SU-DHL-6 (cell line): ENCODE data around the gene UBR3.

Source experiments
- H2AFZ ChIP-seq: fragments of 200-600 bp; sonication (generic); 2 replicates; pipeline ENCODE4 v1.6.1; 2014; ENCODE audit warnings: low read depth, mild to moderate bottlenecking, moderate library complexity, mixed read lengths, antibody characterized with exemption, low read length; ENCODE audit not compliant: severe bottlenecking
- H3F3A ChIP-seq: fragments of 200-600 bp; shearing (Covaris generic); 2 replicates; pipeline ENCODE4 v1.6.0; 2016; ENCODE audit warnings: antibody characterized with exemption, mild to moderate bottlenecking; ENCODE audit not compliant: insufficient read depth
- H3K27ac ChIP-seq: fragments of 200-600 bp; sonication (generic); 2 replicates; pipeline ENCODE4 v1.5.1; 2016; ENCODE audit warnings: low read depth, mild to moderate bottlenecking, low read length, moderate library complexity, mixed read lengths
- H3K27me3 ChIP-seq: fragments of 200-600 bp; sonication (generic), shearing (Covaris generic); 2 replicates; pipeline ENCODE4 v1.6.0; 2014; ENCODE audit warnings: mild to moderate bottlenecking, low read length
- H3K36me3 ChIP-seq: fragments of 200-600 bp; sonication (generic); 2 replicates; pipeline ENCODE4 v1.6.1; 2014; ENCODE audit warnings: mild to moderate bottlenecking, low read length, mixed read lengths
- H3K4me2 ChIP-seq: fragments of 300-600, 200-600 bp; shearing (Covaris generic), sonication (generic); 2 replicates; pipeline ENCODE4 v1.6.0; 2014; ENCODE audit warnings: low read length, low read depth, mild to moderate bottlenecking; ENCODE audit not compliant: poor library complexity, severe bottlenecking
- H3K4me3 ChIP-seq: fragments of 200-600 bp; sonication (generic); 2 replicates; pipeline ENCODE4 v1.5.1; 2014; ENCODE audit warnings: antibody characterized with exemption, low read length, mild to moderate bottlenecking, mixed read lengths; ENCODE audit not compliant: insufficient read depth, poor library complexity, severe bottlenecking
- H3K79me2 ChIP-seq: fragments of 200-600 bp; sonication (generic); 2 replicates; pipeline ENCODE4 v1.6.1; 2014; ENCODE audit warnings: mild to moderate bottlenecking, low read length, moderate library complexity; ENCODE audit not compliant: insufficient read depth
- H3K9ac ChIP-seq: fragments of 200-600 bp; sonication (generic); 2 replicates; pipeline ENCODE4 v1.7.0; 2014; ENCODE audit warnings: mild to moderate bottlenecking, low read length
- H3K9me2 ChIP-seq: fragments of 200-600 bp; sonication (generic); replicated peaks from 2 replicates; pipeline ENCODE4 v1.6.1; 2014; ENCODE audit warnings: low read length; ENCODE audit not compliant: insufficient read depth
- H3K9me3 ChIP-seq: fragments of 200-600 bp; sonication (generic); 2 replicates; pipeline ENCODE4 v1.6.1; 2014; ENCODE audit warnings: low read length, mixed read lengths; ENCODE audit not compliant: insufficient read depth
- H4K20me1 ChIP-seq: fragments of 200-600 bp; sonication (generic); 2 replicates; pipeline ENCODE4 v1.6.1; 2014; ENCODE audit warnings: low read depth, mild to moderate bottlenecking, antibody characterized with exemption, low read length, moderate library complexity, mixed read lengths
- EZH2phosphoT487 ChIP-seq: fragments of 200-600 bp; sonication (generic), shearing (Covaris generic); conservative IDR thresholded peaks from 2 replicates; pipeline ENCODE4 v1.6.1; 2018; ENCODE audit warnings: mild to moderate bottlenecking, antibody characterized with exemption, low read length, moderate library complexity, mixed read lengths
- TF ChIP-seq, protein P1 (sequence below): fragments of 200-600 bp; sonication (generic); IDR thresholded peaks from one replicate; pipeline ENCODE4 v1.5.1; 2017; ENCODE audit warnings: antibody characterized with exemption, mild to moderate bottlenecking, low read length, moderate library complexity; ENCODE audit not compliant: insufficient read depth, poor library complexity, severe bottlenecking

UBR3 gene

DNA sequence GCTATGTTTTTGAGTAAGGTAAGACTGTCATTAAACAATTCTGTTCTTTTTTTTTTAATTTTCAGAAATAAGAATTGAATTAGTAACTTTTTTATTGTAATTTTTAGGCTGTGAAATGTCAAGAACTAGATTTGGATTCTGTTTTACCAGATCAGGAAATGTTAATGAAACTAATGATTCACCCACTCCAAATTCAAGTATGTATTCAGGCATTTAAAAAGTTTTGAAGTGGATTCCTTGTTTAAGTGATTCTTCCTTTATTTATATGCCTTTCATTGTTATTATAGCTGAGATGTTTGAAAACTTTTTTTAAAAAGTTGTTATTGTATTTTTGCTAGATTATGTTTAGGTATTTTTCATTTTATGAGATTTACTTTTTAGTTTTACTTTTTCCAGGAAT is 96.7 kb downstream of the UBR3 start:
- Histone ChIP-seq H3K36me3 (no peaks in the 10 kb centered on the region), H3K4me3 (no peak overlapping the region), H3K9ac (no peak overlapping the region), H3K9me3 (no peaks in the 10 kb centered on the region), H3K9me2 (no peaks in the 10 kb centered on the region), H4K20me1 (no peaks in the 10 kb centered on the region), H3K27ac (no peak overlapping the region), H3F3A (no peaks in the 10 kb centered on the region; the same call in 1 of the 2 replicates), H3K27me3 (no peaks in the 10 kb centered on the region), H2AFZ (no peak overlapping the region), H3K4me2 (no peak overlapping the region), H3K79me2 (no peaks in the 10 kb centered on the region)
- TF ChIP-seq EZH2phosphoT487, result no peak
- TF ChIP-seq, protein P1, sequence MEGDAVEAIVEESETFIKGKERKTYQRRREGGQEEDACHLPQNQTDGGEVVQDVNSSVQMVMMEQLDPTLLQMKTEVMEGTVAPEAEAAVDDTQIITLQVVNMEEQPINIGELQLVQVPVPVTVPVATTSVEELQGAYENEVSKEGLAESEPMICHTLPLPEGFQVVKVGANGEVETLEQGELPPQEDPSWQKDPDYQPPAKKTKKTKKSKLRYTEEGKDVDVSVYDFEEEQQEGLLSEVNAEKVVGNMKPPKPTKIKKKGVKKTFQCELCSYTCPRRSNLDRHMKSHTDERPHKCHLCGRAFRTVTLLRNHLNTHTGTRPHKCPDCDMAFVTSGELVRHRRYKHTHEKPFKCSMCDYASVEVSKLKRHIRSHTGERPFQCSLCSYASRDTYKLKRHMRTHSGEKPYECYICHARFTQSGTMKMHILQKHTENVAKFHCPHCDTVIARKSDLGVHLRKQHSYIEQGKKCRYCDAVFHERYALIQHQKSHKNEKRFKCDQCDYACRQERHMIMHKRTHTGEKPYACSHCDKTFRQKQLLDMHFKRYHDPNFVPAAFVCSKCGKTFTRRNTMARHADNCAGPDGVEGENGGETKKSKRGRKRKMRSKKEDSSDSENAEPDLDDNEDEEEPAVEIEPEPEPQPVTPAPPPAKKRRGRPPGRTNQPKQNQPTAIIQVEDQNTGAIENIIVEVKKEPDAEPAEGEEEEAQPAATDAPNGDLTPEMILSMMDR, result no peak

DNA sequence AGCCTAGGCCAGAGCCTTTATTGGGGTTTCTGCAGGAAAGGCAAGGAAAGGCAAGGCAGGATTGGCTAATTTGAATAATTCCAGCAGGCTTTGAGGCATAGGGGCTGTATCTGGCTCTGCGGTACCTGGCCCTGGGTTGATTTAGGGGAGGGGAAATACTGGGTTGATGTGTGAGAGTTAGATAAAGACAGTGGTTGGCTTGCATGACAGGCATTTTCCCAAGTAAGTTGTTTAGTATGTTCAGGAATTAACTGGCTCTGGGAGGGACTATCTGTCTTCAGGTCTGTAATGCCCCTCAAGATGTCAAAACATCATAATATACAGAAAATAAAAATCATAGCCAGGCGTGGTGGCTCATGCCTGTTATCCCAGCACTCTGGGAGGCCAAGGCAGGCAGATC is 98.7 kb downstream of the UBR3 start:
- H3K27me3 ChIP-seq, result no peaks in the 10 kb centered on the region

DNA sequence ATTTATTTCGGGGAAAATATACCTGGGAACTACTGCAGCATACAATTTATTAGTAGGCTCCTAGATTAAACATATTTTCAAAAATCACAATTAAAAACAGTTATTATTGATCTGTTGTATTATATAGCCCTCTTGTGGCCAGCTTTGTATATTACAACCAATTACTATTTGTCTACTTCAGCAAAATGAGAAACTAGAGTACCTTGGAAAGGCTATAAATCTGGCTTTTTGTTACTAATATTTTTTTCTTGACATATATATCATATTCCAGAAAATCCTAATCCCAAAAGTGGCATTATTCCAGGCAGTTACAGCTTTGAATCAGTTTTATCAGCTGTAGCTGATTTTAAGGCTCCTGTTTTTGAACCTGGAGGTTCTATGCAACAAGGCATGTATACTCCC is 101.2 kb downstream of the UBR3 start:
- Histone ChIP-seq H3K9ac (no peak overlapping the region), H2AFZ (no peak overlapping the region), H4K20me1 (no peaks in the 10 kb centered on the region), H3K79me2 (no peaks in the 10 kb centered on the region), H3K4me2 (no peak overlapping the region), H3K9me2 (no peaks in the 10 kb centered on the region), H3F3A (peaks cover 3% of the 10 kb centered on the region; the same call in 1 of the 2 replicates), H3K4me3 (no peak overlapping the region), H3K9me3 (no peaks in the 10 kb centered on the region), H3K36me3 (peaks cover 7% of the 10 kb centered on the region; the same call in 1 of the 2 replicates), H3K27me3 (no peaks in the 10 kb centered on the region), H3K27ac (no peak overlapping the region)
- TF ChIP-seq, protein P1, result peak; percentile 66
- TF ChIP-seq EZH2phosphoT487, result no peak

More for the DNA sequence above, 98.7 kb downstream of the UBR3 start:
- Histone ChIP-seq H2AFZ (no peak overlapping the region), H3K27ac (no peak overlapping the region), H3K79me2 (no peaks in the 10 kb centered on the region), H3K4me2 (no peak overlapping the region), H3K9ac (no peak overlapping the region), H3K9me2 (no peaks in the 10 kb centered on the region), H3F3A (no peaks in the 10 kb centered on the region; the same call in 1 of the 2 replicates), H3K36me3 (no peaks in the 10 kb centered on the region), H3K4me3 (no peak overlapping the region), H4K20me1 (no peaks in the 10 kb centered on the region), H3K9me3 (no peaks in the 10 kb centered on the region)
- no peak for TF ChIP-seq EZH2phosphoT487
- TF ChIP-seq, protein P1, result no peak
